ENCODE data around the gene MRPS34. TPM values are rescaled to one million over a fixed set of nuclear protein-coding genes. Genes with fewer than 3 reads are reported as not detected.

Gene MRPS34
- total RNA-seq, 2 donors from 2014 or later: 97.4 to 125 TPM

GRCh38 chr16:1768061-1768766 is 4.7 kb downstream of the MRPS34 start:
- no peak overlapping the region for H3K4me3 ChIP-seq
- peaks cover 6% of the 10 kb centered on the region for H3K4me1 ChIP-seq (replicated peaks)
- peaks cover 0 to 16% of the 10 kb centered on the region in 2 donors for H3K36me3 ChIP-seq
- no peak for TF ChIP-seq POLR2AphosphoS5 (IDR thresholded peaks at IDR 0.05)
- TF ChIP-seq, protein P1, sequence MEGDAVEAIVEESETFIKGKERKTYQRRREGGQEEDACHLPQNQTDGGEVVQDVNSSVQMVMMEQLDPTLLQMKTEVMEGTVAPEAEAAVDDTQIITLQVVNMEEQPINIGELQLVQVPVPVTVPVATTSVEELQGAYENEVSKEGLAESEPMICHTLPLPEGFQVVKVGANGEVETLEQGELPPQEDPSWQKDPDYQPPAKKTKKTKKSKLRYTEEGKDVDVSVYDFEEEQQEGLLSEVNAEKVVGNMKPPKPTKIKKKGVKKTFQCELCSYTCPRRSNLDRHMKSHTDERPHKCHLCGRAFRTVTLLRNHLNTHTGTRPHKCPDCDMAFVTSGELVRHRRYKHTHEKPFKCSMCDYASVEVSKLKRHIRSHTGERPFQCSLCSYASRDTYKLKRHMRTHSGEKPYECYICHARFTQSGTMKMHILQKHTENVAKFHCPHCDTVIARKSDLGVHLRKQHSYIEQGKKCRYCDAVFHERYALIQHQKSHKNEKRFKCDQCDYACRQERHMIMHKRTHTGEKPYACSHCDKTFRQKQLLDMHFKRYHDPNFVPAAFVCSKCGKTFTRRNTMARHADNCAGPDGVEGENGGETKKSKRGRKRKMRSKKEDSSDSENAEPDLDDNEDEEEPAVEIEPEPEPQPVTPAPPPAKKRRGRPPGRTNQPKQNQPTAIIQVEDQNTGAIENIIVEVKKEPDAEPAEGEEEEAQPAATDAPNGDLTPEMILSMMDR (IDR thresholded peaks at IDR 0.05): no peak
- TF ChIP-seq POLR2A (IDR thresholded peaks at IDR 0.05): no peak
- intact Hi-C loops (cut with DNase I): loop anchor here (10.0 kb wide), 1 partner anchor 553 kb away; no protein-coding TSS in a partner anchor
- H3K27me3 ChIP-seq (replicated peaks; ENCODE audit: insufficient read depth): no peaks in the 10 kb centered on the region
- 84% methylated on average over 38 of the region's 41 CpGs for WGBS
- no peak for DNase-seq (ENCODE audit: low spot score)
- H3K27ac ChIP-seq: no peak overlapping the region
- no peaks in the 10 kb centered on the region for H3K9me3 ChIP-seq

- TF ChIP-seq POLR2A (IDR thresholded peaks at IDR 0.05) (no peak), POLR2AphosphoS5 (IDR thresholded peaks at IDR 0.05) (no peak)
- no peak for DNase-seq (ENCODE audit: low spot score)
These were observed 5.6 kb downstream of the MRPS34 start for GRCh38 chr16:1767116-1767994.

GRCh38 chr16:1766701-1767100 is 6.2 kb downstream of the MRPS34 start:
- Histone ChIP-seq H3K36me3 (peaks cover 0 to 25% of the 10 kb centered on the region in 2 donors), H3K27me3 (replicated peaks; ENCODE audit: insufficient read depth) (no peaks in the 10 kb centered on the region), H3K4me3 (no peak overlapping the region), H3K9me3 (no peaks in the 10 kb centered on the region), H3K4me1 (replicated peaks) (peaks cover 6% of the 10 kb centered on the region), H3K27ac (no peak overlapping the region)
- DNase-seq (ENCODE audit: low spot score): no peak
- 63% methylated on average over 17 of the region's 18 CpGs for WGBS
- TF ChIP-seq POLR2A (IDR thresholded peaks at IDR 0.05) (no peak), POLR2AphosphoS5 (IDR thresholded peaks at IDR 0.05) (no peak)
- TF ChIP-seq, protein P1 (IDR thresholded peaks at IDR 0.05): no peak
- intact Hi-C loops (cut with DNase I): loop anchor here (10.0 kb wide), 1 partner anchor 552 kb away; no protein-coding TSS in a partner anchor

More at GRCh38 chr16:1767116-1767994, 5.6 kb downstream of the MRPS34 start:
- no peak overlapping the region for H3K27ac ChIP-seq
- H3K4me1 ChIP-seq (replicated peaks): peaks cover 6% of the 10 kb centered on the region
- peaks cover 0 to 20% of the 10 kb centered on the region in 2 donors for H3K36me3 ChIP-seq
- H3K27me3 ChIP-seq (replicated peaks; ENCODE audit: insufficient read depth): no peaks in the 10 kb centered on the region
- H3K9me3 ChIP-seq: no peaks in the 10 kb centered on the region
- no peak overlapping the region for H3K4me3 ChIP-seq
- 90% methylated on average over 42 of the region's 42 CpGs for WGBS
- intact Hi-C loops (cut with DNase I): loop anchor here (10.0 kb wide), 1 partner anchor 553 kb away; no protein-coding TSS in a partner anchor

DNA sequence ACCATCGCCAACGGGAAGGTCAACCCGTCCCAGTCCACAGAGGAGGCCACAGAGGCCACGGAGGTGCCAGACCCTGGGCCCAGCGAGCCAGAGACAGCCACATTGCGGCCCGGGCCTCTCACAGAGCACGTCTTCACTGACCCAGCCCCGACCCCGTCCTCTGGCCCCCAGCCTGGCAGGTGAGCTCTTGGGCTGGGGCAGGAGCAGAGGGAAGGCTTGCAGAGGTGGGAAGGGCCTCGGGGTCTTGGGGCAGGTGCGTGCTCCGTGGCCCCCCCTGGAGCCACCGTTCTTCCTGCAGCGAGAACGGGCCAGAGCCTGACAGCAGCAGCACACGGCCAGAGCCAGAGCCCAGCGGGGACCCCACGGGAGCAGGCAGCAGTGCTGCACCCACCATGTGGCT is 6.7 kb downstream of the MRPS34 start:
- H3K4me3 ChIP-seq: no peak overlapping the region
- H3K9me3 ChIP-seq: no peaks in the 10 kb centered on the region
- peaks cover 6% of the 10 kb centered on the region for H3K4me1 ChIP-seq (replicated peaks)
- H3K36me3 ChIP-seq: peaks cover 0 to 26% of the 10 kb centered on the region in 2 donors
- no peak for TF ChIP-seq POLR2A (IDR thresholded peaks at IDR 0.05)
- TF ChIP-seq, protein P1 (IDR thresholded peaks at IDR 0.05): no peak
- no peak for TF ChIP-seq POLR2AphosphoS5 (IDR thresholded peaks at IDR 0.05)
- WGBS: 75% methylated on average over 16 of the region's 19 CpGs
- no peaks in the 10 kb centered on the region for H3K27me3 ChIP-seq (replicated peaks; ENCODE audit: insufficient read depth)
- intact Hi-C loops (cut with DNase I): loop anchor here (10.0 kb wide), 1 partner anchor 551 kb away; no protein-coding TSS in a partner anchor
- no peak overlapping the region for H3K27ac ChIP-seq
- DNase-seq (ENCODE audit: low spot score): no peak

DNA sequence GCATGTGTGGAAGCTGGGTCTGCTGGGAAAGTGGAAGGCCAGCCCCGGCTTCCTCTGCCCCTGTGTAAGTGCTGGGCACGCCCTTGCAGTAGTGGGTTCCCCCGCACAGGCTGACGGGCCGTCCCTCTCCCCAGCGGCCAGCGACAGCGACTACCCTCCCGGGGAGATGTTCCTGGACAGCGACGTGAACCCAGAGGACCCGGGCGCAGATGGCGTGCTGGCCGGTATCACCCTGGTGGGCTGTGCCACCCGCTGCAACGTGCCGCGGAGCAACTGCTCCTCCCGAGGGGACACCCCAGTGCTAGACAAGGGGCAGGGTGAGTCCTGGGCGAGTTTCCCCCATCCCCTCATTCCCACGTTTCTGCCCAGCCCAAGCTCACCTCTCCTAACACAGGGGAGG is 7.1 kb downstream of the MRPS34 start:
- 91% methylated on average over 20 of the region's 22 CpGs for WGBS
- H3K36me3 ChIP-seq: peaks cover 0 to 28% of the 10 kb centered on the region in 2 donors
- no peaks in the 10 kb centered on the region for H3K27me3 ChIP-seq (replicated peaks; ENCODE audit: insufficient read depth)
- no peak overlapping the region for H3K27ac ChIP-seq
- TF ChIP-seq, protein P1 (IDR thresholded peaks at IDR 0.05): no peak
- TF ChIP-seq POLR2AphosphoS5 (IDR thresholded peaks at IDR 0.05): no peak
- TF ChIP-seq POLR2A (IDR thresholded peaks at IDR 0.05): no peak
- intact Hi-C loops (cut with DNase I): loop anchor here (10.0 kb wide), 1 partner anchor 551 kb away; no protein-coding TSS in a partner anchor
- no peaks in the 10 kb centered on the region for H3K9me3 ChIP-seq
- peaks cover 6% of the 10 kb centered on the region for H3K4me1 ChIP-seq (replicated peaks)
- no peak for DNase-seq (ENCODE audit: low spot score)
- H3K4me3 ChIP-seq: no peak overlapping the region
